Measurements from ENCODE around the gene ESD.

ESD gene

GRCh38 chr13:46753917-46754316 lies 43.0 kb downstream of the ESD start:
- Histone ChIP-seq H3K36me3 (peaks cover 34% of the 10 kb centered on the region), H3K9me3 (no peaks in the 10 kb centered on the region)
- no peak for TF ChIP-seq CTCF (IDR thresholded peaks at IDR 0.05; ENCODE audit: low read depth, low read length)

GRCh38 chr13:46753137-46753536 lies 43.8 kb downstream of the ESD start:
- Histone ChIP-seq H3K9me3 (no peaks in the 10 kb centered on the region), H3K4me1 (peaks cover 7% of the 10 kb centered on the region), H3K36me3 (peaks cover 38% of the 10 kb centered on the region), H3K4me3 (ENCODE audit: low read depth, low read length) (no peak overlapping the region), H3K27me3 (no peaks in the 10 kb centered on the region)
- no peak for DNase-seq
- no peak for TF ChIP-seq CTCF (IDR thresholded peaks at IDR 0.05; ENCODE audit: low read depth, low read length)

More at GRCh38 chr13:46753917-46754316, 43.0 kb downstream of the ESD start:
- no peak for DNase-seq
- Histone ChIP-seq H3K4me1 (peaks cover 2% of the 10 kb centered on the region), H3K4me3 (ENCODE audit: low read depth, low read length) (no peak overlapping the region), H3K27me3 (no peaks in the 10 kb centered on the region)

GRCh38 chr13:46751811-46752635 lies 44.9 kb downstream of the ESD start:
- Histone ChIP-seq H3K27me3 (no peaks in the 10 kb centered on the region), H3K9me3 (no peaks in the 10 kb centered on the region; the same call in 1 of the 2 replicates), H3K4me1 (peaks cover 10% of the 10 kb centered on the region), H3K36me3 (peaks cover 42% of the 10 kb centered on the region), H3K4me3 (ENCODE audit: low read depth, low read length) (no peak overlapping the region)
- no peak for DNase-seq
- TF ChIP-seq CTCF (IDR thresholded peaks at IDR 0.05; ENCODE audit: low read depth, low read length): peak; percentile 4; the same call in 1 of the 2 replicates

- TF ChIP-seq CTCF (IDR thresholded peaks at IDR 0.05; ENCODE audit: low read depth, low read length): no peak
- no peak for DNase-seq
- Histone ChIP-seq H3K4me3 (ENCODE audit: low read depth, low read length) (no peak overlapping the region), H3K9me3 (no peaks in the 10 kb centered on the region; the same call in 1 of the 2 replicates), H3K4me1 (peaks cover 10% of the 10 kb centered on the region), H3K27me3 (no peaks in the 10 kb centered on the region), H3K36me3 (peaks cover 60% of the 10 kb centered on the region)
These were observed 47.0 kb downstream of the ESD start for GRCh38 chr13:46749951-46750350.

GRCh38 chr13:46748300-46748699 lies 48.7 kb downstream of the ESD start:
- no peaks in the 10 kb centered on the region for H3K27me3 ChIP-seq
- peaks cover 10% of the 10 kb centered on the region for H3K4me1 ChIP-seq
- no peaks in the 10 kb centered on the region; the same call in 1 of the 2 replicates for H3K9me3 ChIP-seq
- no peak for TF ChIP-seq CTCF (IDR thresholded peaks at IDR 0.05; ENCODE audit: low read depth, low read length)
- peak; percentile 85 for DNase-seq
- no peak overlapping the region for H3K4me3 ChIP-seq (ENCODE audit: low read depth, low read length)
- H3K36me3 ChIP-seq: peaks cover 71% of the 10 kb centered on the region

Measured in BE2C (cell line).